Measurements from ENCODE around the gene RFLNA.

RFLNA gene

DNA sequence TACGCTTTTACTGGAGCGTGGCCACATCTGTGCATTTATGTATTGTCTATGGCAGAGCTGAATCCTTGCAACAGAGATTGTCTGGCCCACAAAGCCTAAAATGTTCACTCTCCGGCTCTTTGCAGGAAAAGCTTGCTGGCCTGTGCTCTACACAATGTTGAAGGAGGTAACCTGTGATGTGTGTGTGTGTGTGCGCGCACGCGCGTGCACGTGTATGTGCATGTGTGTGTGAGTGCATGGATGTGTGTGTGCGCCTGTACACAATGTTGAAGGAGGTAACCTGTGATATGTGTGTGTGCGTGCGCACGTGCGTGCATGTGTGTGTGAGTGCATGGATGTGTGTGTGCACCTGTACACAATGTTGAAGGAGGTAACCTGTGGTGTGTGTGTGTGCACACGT lies 62.7 kb downstream of the RFLNA start:
- Histone ChIP-seq H3K27me3 (ENCODE audit: control insufficient read depth, insufficient read depth, low read length, poor library complexity, severe bottlenecking) (no peaks in the 10 kb centered on the region), H3K4me3 (ENCODE audit: insufficient read depth, low read depth, low read length) (no peak overlapping the region), H3K27ac (ENCODE audit: insufficient read depth, low read depth, low read length, poor library complexity, severe bottlenecking) (no peak overlapping the region), H3K9me3 (ENCODE audit: control insufficient read depth, low read length) (no peaks in the 10 kb centered on the region), H3K36me3 (ENCODE audit: control insufficient read depth, insufficient read depth, low read length) (peaks cover 9% of the 10 kb centered on the region), H3K4me1 (ENCODE audit: control insufficient read depth, insufficient read depth, low read length) (no peaks in the 10 kb centered on the region)
- WGBS, 2 experiments: 94 to 96% methylated on average over 15 of the region's 15 CpGs

DNA sequence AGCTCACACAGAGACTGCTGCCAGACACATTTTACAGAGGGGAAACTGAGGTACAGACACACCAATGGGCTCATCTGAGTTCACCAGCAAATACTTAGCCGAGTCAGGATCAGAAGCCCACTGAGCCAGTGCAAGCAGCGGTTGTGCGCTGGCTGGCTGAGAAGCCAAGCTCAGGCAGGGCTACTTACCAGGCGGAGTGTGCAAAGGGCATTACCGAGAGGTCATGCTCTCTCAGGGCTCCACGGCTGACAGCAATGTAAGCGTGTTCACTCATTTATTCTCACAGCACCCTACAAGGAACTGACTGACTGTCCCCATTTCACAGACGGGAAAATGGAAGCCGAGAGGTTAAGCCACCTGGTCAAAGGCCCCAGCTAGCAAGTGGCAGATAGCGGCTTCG lies 63.7 kb downstream of the RFLNA start:
- Histone ChIP-seq H3K27me3 (ENCODE audit: control insufficient read depth, insufficient read depth, low read length, poor library complexity, severe bottlenecking) (no peaks in the 10 kb centered on the region), H3K27ac (ENCODE audit: insufficient read depth, low read depth, low read length, poor library complexity, severe bottlenecking) (no peak overlapping the region), H3K4me3 (ENCODE audit: insufficient read depth, low read depth, low read length) (no peak overlapping the region), H3K4me1 (ENCODE audit: control insufficient read depth, insufficient read depth, low read length) (no peaks in the 10 kb centered on the region), H3K36me3 (ENCODE audit: control insufficient read depth, insufficient read depth, low read length) (peaks cover 7% of the 10 kb centered on the region), H3K9me3 (ENCODE audit: control insufficient read depth, low read length) (no peaks in the 10 kb centered on the region)
- WGBS, 2 experiments: 94 to 96% methylated on average over 11 of the region's 11 CpGs

- no peak overlapping the region for H3K27ac ChIP-seq (ENCODE audit: insufficient read depth, low read depth, low read length, poor library complexity, severe bottlenecking)
- no peaks in the 10 kb centered on the region for H3K9me3 ChIP-seq (ENCODE audit: control insufficient read depth, low read length)
- peaks cover 7% of the 10 kb centered on the region for H3K36me3 ChIP-seq (ENCODE audit: control insufficient read depth, insufficient read depth, low read length)
- 91% methylated on average over 37 of the region's 37 CpGs for WGBS, 2 experiments
- H3K4me3 ChIP-seq (ENCODE audit: insufficient read depth, low read depth, low read length): no peak overlapping the region
- H3K27me3 ChIP-seq (ENCODE audit: control insufficient read depth, insufficient read depth, low read length, poor library complexity, severe bottlenecking): no peaks in the 10 kb centered on the region
- H3K4me1 ChIP-seq (ENCODE audit: control insufficient read depth, insufficient read depth, low read length): no peaks in the 10 kb centered on the region
These were observed 65.0 kb downstream of the RFLNA start for GRCh38 chr12:124359671-124360581.

DNA sequence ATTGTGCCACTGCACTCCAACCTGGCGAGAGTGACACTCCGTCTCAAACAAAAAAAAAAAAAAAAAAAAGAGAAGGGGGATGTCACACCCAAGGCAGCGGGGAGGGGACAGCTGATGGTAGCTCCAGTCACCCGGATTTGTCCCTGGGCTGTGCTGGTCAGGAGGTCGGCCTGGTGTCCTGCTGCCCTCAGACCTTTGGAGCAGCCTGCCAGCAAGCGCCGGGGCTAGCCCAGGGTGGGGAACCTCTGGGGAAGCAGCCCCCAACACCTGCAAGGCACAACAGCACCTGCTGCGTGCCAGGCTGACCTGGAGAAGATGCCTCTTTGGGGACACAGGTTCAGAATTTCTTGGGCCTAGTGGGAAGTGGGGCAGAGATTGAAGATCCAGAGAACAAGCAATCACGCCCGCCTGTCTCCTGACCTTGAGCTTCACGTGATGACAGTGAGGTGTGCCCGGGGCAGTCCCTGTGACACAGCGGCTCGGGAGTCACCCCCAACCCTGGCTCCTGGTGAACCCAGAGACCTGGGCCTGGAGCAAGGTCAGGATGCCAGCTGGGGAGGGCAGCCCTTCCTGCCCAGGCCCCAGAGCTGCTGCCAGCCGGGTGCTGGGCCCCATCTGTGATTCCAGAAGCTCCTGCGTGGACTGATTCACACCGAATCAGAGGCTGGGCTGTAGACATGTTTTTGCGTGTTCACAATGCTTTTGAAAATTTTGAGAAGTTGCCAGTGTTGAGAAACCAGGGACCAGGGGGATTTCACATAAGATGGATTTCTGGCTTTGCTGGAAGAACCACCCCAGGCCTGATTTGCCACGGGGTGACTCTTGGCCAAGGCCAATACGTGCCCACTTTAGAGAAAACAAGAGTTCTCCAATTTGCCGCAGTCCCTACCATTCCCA lies 66.4 kb downstream of the RFLNA start:
- H3K27ac ChIP-seq (ENCODE audit: insufficient read depth, low read depth, low read length, poor library complexity, severe bottlenecking): no peak overlapping the region
- no peak overlapping the region for H3K4me3 ChIP-seq (ENCODE audit: insufficient read depth, low read depth, low read length)
- peaks cover 7% of the 10 kb centered on the region for H3K36me3 ChIP-seq (ENCODE audit: control insufficient read depth, insufficient read depth, low read length)
- H3K27me3 ChIP-seq (ENCODE audit: control insufficient read depth, insufficient read depth, low read length, poor library complexity, severe bottlenecking): no peaks in the 10 kb centered on the region
- H3K4me1 ChIP-seq (ENCODE audit: control insufficient read depth, insufficient read depth, low read length): no peaks in the 10 kb centered on the region
- WGBS, 2 experiments: 95 to 96% methylated on average over 21 of the region's 21 CpGs
- H3K9me3 ChIP-seq (ENCODE audit: control insufficient read depth, low read length): no peaks in the 10 kb centered on the region

DNA sequence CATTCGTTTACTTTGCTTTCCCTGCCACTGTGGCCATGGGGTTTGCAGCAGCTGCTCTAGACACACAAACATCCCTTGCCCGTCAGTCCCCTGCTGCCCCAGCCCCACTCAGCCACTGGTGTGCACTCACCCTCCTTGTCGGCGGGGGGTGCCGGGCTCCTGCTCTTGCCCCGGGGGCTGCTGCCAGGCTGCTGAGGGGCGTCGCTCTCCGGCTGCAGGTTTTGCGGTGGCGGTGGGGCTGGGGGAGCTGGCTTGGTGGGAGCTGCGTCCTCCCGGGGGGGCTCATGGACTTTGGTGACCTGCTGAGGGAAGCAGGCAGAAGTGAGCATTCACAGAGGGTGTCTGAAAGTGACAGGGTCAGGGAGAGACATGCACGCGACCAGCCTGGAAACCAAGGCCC lies 67.1 kb downstream of the RFLNA start:
- 95 to 97% methylated on average over 15 of the region's 15 CpGs for WGBS, 2 experiments
- no peaks in the 10 kb centered on the region for H3K9me3 ChIP-seq (ENCODE audit: control insufficient read depth, low read length)
- H3K4me3 ChIP-seq (ENCODE audit: insufficient read depth, low read depth, low read length): no peak overlapping the region
- no peaks in the 10 kb centered on the region for H3K4me1 ChIP-seq (ENCODE audit: control insufficient read depth, insufficient read depth, low read length)
- H3K27ac ChIP-seq (ENCODE audit: insufficient read depth, low read depth, low read length, poor library complexity, severe bottlenecking): no peak overlapping the region
- H3K27me3 ChIP-seq (ENCODE audit: control insufficient read depth, insufficient read depth, low read length, poor library complexity, severe bottlenecking): no peaks in the 10 kb centered on the region
- H3K36me3 ChIP-seq (ENCODE audit: control insufficient read depth, insufficient read depth, low read length): peaks cover 7% of the 10 kb centered on the region

DNA sequence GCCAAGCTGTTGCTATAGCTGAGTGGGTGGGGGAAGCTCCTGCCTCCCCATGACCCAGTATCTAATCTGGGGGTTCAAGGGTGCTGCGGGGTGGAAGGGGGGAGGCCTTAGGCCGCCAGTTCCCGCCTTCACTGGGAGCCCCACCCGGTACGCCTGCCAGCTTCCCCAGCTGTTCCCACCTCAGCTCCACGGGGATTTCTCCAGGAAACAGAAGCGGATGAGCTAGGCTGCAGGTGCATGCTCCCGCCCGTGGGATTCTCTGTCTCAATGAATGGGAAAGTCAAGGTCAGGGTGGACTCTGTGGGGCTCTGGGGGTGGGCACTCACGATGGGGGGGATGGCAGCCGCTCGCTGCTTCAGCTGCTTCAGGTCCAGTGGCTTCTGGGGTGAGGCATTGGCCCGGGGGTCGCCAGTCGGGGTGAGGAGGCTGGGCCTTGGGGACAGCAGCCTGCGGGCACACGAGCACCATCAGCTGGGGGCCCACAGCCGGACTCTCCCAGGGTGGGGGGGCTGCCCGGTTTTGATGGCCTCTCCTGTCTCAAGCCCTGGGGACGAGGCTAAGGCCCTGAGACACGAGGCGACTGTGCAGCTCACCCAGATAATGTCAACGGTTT lies 68.6 kb downstream of the RFLNA start:
- Histone ChIP-seq H3K27me3 (ENCODE audit: control insufficient read depth, insufficient read depth, low read length, poor library complexity, severe bottlenecking) (no peaks in the 10 kb centered on the region), H3K27ac (ENCODE audit: insufficient read depth, low read depth, low read length, poor library complexity, severe bottlenecking) (no peak overlapping the region), H3K9me3 (ENCODE audit: control insufficient read depth, low read length) (no peaks in the 10 kb centered on the region), H3K4me1 (ENCODE audit: control insufficient read depth, insufficient read depth, low read length) (no peaks in the 10 kb centered on the region), H3K36me3 (ENCODE audit: control insufficient read depth, insufficient read depth, low read length) (peaks cover 5% of the 10 kb centered on the region), H3K4me3 (ENCODE audit: insufficient read depth, low read depth, low read length) (no peak overlapping the region)
- 93 to 94% methylated on average over 23 of the region's 23 CpGs for WGBS, 2 experiments

- H3K4me1 ChIP-seq (ENCODE audit: control insufficient read depth, insufficient read depth, low read length): no peaks in the 10 kb centered on the region
- WGBS, 2 experiments: 96 to 97% methylated on average over 11 of the region's 11 CpGs
- H3K27ac ChIP-seq (ENCODE audit: insufficient read depth, low read depth, low read length, poor library complexity, severe bottlenecking): no peak overlapping the region
- H3K4me3 ChIP-seq (ENCODE audit: insufficient read depth, low read depth, low read length): no peak overlapping the region
- H3K36me3 ChIP-seq (ENCODE audit: control insufficient read depth, insufficient read depth, low read length): no peaks in the 10 kb centered on the region
- no peaks in the 10 kb centered on the region for H3K27me3 ChIP-seq (ENCODE audit: control insufficient read depth, insufficient read depth, low read length, poor library complexity, severe bottlenecking)
- H3K9me3 ChIP-seq (ENCODE audit: control insufficient read depth, low read length): no peaks in the 10 kb centered on the region
These were observed 69.7 kb downstream of the RFLNA start for GRCh38 chr12:124364543-124364942.

Measured in ectodermal cell (in vitro differentiated cells).